Activated CD8-positive, alpha-beta T cell treated with anti-CD3 and anti-CD28 coated beads for 36 hours (primary cell): Measurements from ENCODE around the gene TMEM205. TPM values are rescaled to one million over a fixed set of nuclear protein-coding genes. Genes with fewer than 3 reads are reported as not detected.
"Not testable (repeated sequence)": the region's sequence is repeated elsewhere in the genome, so short reads cannot be mapped to it uniquely, and the experiment has no call there.

Experiments used
- ATAC-seq: fragments of 200-7000 bp; cut with Tn5 transposase; one replicate; pipeline ENCODE4 v1.10.0; 2021; ENCODE audit warnings: mild to moderate bottlenecking, moderate library complexity
- CTCF ChIA-PET: fragments of 350-600 bp; sonication (Branson Sonifier 250); formaldehyde crosslinking; loops from one replicate; lab custom pipeline; 2021; ENCODE audit warnings: antibody characterized with exemption; lab: Charles Lee
- POLR2A ChIA-PET: fragments of 350-600 bp; sonication (Branson Sonifier 250); formaldehyde crosslinking; loops from one replicate; lab custom pipeline; 2021; ENCODE audit warnings: antibody characterized with exemption; lab: Charles Lee
- DNase-seq: peaks from one replicate; pipeline ENCODE4 v3.0.0-alpha.2; 2020
- H3K27ac Mint-ChIP-seq: one replicate; pipeline ENCODE4 v1.8.0; 2021; ENCODE audit warnings: mild to moderate bottlenecking, mixed read lengths
- H3K27me3 Mint-ChIP-seq: one replicate; pipeline ENCODE4 v1.8.0; 2021; ENCODE audit warnings: mixed read lengths
- H3K36me3 Mint-ChIP-seq: one replicate; pipeline ENCODE4 v1.8.0; 2021; ENCODE audit warnings: low read depth, mixed read lengths
- H3K4me1 Mint-ChIP-seq: one replicate; pipeline ENCODE4 v1.8.0; 2021; ENCODE audit warnings: low read depth, mixed read lengths
- H3K4me3 Mint-ChIP-seq: one replicate; pipeline ENCODE4 v1.8.0; 2021; ENCODE audit warnings: mild to moderate bottlenecking, moderate library complexity, mixed read lengths
- H3K9me3 Mint-ChIP-seq: one replicate; pipeline ENCODE4 v1.8.0; 2021; ENCODE audit warnings: mixed read lengths
- intact Hi-C: fragments of 100-400 bp; cut with micrococcal nuclease; formaldehyde crosslinking; loops from one replicate; pipeline ENCODE4 v1.10.0; 2022
- total RNA-seq, 2 experiments: library from RNA; stranded (reverse); gene quantifications; one replicate each; pipeline ENCODE4 v1.2.3, GENCODE V29; 2021
- TF ChIP-seq, protein P1 (sequence below): fragments of 200-600 bp; IDR thresholded peaks from one replicate; pipeline ENCODE4 v1.8.0; 2022; ENCODE audit warnings: antibody characterized with exemption, mild to moderate bottlenecking

TMEM205 gene
- total RNA-seq, 2 experiments from 2014 or later, result 24.3 to 25.6 TPM

DNA sequence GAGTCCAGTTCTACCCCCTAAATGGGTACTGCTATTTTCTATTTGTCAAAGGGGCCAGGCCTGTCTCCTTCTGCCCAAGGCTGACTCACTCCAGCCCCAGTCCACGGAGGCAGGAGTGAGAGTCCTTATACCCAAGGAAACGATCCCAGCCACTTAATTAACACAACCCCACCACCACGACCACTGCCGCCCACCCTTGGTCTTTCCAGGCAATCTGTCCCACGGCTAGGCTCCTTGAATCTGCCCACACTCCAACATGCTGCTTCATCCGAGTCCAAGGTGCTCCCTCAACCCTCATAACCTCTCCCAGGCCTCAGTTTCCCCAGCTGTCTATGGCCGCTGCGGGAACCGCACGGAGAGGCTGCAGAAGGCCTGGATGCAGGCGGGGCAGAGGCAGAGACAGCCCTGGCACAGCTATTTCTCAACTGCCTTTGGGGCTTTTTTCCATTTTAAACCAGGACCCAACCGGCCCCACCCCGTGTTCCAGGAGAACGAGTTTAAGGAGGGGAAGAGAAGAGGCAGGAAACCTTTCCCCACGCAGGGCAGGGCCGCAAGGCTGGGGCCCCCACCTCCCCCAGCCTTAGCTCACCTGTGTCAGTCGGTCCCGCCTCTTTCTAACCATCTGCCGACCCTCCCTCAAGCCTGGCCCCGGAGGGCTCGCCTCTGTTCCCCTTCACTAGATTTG is 7.4 kb downstream of the TMEM205 start:
- ATAC-seq, result no peak
- CTCF ChIA-PET, result interaction anchor here (1.3 to 2.3 kb wide), 4 partner anchors 13 to 45 kb away, joined by 3 to 6 read pairs (median 6); no protein-coding TSS in a partner anchor
- no peak overlapping the region for H3K27ac Mint-ChIP-seq

GRCh38 chr19:11338121-11338520 is 7.9 kb downstream of the TMEM205 start:
- peaks cover 20% of the 10 kb centered on the region for H3K4me1 Mint-ChIP-seq
- ATAC-seq (no peak), DNase-seq (no peak)
- no peak overlapping the region for H3K4me3 Mint-ChIP-seq
- H3K27me3 Mint-ChIP-seq, result no peaks in the 10 kb centered on the region
- intact Hi-C loops, result no loop called here
- POLR2A ChIA-PET, result interaction anchor here (1.1 to 1.5 kb wide), 2 partner anchors 30 to 144 kb away, joined by 3 to 4 read pairs; no protein-coding TSS in a partner anchor
- H3K36me3 Mint-ChIP-seq, result peaks cover 16% of the 10 kb centered on the region
- CTCF ChIA-PET, result interaction anchor here (1.2 to 2.3 kb wide), 4 partner anchors 13 to 44 kb away, joined by 3 to 6 read pairs (median 5); no protein-coding TSS in a partner anchor
- H3K27ac Mint-ChIP-seq, result no peak overlapping the region
- H3K9me3 Mint-ChIP-seq, result no peaks in the 10 kb centered on the region
- TF ChIP-seq, protein P1, sequence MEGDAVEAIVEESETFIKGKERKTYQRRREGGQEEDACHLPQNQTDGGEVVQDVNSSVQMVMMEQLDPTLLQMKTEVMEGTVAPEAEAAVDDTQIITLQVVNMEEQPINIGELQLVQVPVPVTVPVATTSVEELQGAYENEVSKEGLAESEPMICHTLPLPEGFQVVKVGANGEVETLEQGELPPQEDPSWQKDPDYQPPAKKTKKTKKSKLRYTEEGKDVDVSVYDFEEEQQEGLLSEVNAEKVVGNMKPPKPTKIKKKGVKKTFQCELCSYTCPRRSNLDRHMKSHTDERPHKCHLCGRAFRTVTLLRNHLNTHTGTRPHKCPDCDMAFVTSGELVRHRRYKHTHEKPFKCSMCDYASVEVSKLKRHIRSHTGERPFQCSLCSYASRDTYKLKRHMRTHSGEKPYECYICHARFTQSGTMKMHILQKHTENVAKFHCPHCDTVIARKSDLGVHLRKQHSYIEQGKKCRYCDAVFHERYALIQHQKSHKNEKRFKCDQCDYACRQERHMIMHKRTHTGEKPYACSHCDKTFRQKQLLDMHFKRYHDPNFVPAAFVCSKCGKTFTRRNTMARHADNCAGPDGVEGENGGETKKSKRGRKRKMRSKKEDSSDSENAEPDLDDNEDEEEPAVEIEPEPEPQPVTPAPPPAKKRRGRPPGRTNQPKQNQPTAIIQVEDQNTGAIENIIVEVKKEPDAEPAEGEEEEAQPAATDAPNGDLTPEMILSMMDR, result no peak

More for the DNA sequence above, 7.4 kb downstream of the TMEM205 start:
- TF ChIP-seq, protein P1, result no peak
- Mint-ChIP-seq H3K4me3 (peak overlapping the region; percentile 72), H3K27me3 (no peaks in the 10 kb centered on the region), H3K9me3 (no peaks in the 10 kb centered on the region), H3K36me3 (peaks cover 16% of the 10 kb centered on the region), H3K4me1 (peaks cover 20% of the 10 kb centered on the region)
- intact Hi-C loops, result no loop called here
- POLR2A ChIA-PET, result interaction anchor here (1.5 kb wide), 1 partner anchor 144 kb away, joined by 4 read pairs; no protein-coding TSS in a partner anchor
- DNase-seq, result no peak

GRCh38 chr19:11337080-11337479 is 9.0 kb downstream of the TMEM205 start:
- Mint-ChIP-seq H3K9me3 (no peaks in the 10 kb centered on the region), H3K27me3 (no peaks in the 10 kb centered on the region), H3K36me3 (peaks cover 16% of the 10 kb centered on the region), H3K4me3 (no peak overlapping the region), H3K27ac (no peak overlapping the region), H3K4me1 (peaks cover 20% of the 10 kb centered on the region)
- DNase-seq (no peak), ATAC-seq (no peak)
- TF ChIP-seq, protein P1, result no peak
- POLR2A ChIA-PET, result interaction anchor here (1.1 kb wide), 1 partner anchor 31 kb away, joined by 3 read pairs; no protein-coding TSS in a partner anchor
- CTCF ChIA-PET, result interaction anchor here (1.2 to 1.4 kb wide), 2 partner anchors 43 to 44 kb away, joined by 4 read pairs; no protein-coding TSS in a partner anchor
- intact Hi-C loops, result no loop called here

- ChIA-PET POLR2A (interaction anchor here (0.6 to 0.8 kb wide), 2 partner anchors 11 to 158 kb away, joined by 3 read pairs; no protein-coding TSS in a partner anchor), CTCF (no interaction called here)
- intact Hi-C loops, result no loop called here
- Mint-ChIP-seq H3K4me3 (no peak overlapping the region), H3K4me1 (peaks cover 20% of the 10 kb centered on the region), H3K36me3 (peaks cover 16% of the 10 kb centered on the region), H3K27me3 (no peaks in the 10 kb centered on the region), H3K27ac (no peak overlapping the region), H3K9me3 (no peaks in the 10 kb centered on the region)
- TF ChIP-seq, protein P1, result no peak
- DNase-seq, result no peak
- ATAC-seq, result no peak
Observed at GRCh38 chr19:11335449-11336146, 10.5 kb downstream of the TMEM205 start.

DNA sequence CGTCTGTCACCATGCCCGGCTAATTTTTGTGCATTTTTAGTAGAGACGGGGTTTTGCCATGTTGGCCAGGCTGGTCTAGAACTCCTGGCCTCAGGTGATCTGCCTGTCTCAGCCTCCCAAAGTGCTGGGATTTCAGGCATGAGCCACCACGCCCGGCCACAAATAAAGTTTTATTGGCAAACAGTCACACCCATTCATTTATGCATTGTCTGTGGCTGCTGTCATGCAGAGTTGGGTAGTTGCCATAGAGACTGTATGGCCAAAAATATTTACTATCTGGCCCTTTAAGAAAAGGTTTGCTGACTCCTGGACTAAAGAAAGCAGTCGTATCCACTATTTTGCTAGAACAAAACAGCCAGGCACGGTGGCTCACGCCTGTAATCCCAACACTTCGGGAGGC is 12.2 kb downstream of the TMEM205 start:
- Mint-ChIP-seq H3K4me1 (peaks cover 14% of the 10 kb centered on the region), H3K36me3 (peaks cover 16% of the 10 kb centered on the region)
- ATAC-seq, H3K9me3 Mint-ChIP-seq, POLR2A ChIA-PET, H3K4me3 Mint-ChIP-seq, DNase-seq, H3K27me3 Mint-ChIP-seq, CTCF ChIA-PET, intact Hi-C loops, H3K27ac Mint-ChIP-seq: not testable (repeated sequence)
